ENCODE results near the gene CHPT1.
"Not testable (repeated sequence)": the region's sequence is repeated elsewhere in the genome, so short reads cannot be mapped to it uniquely, and the experiment has no call there.

Gene CHPT1

DNA sequence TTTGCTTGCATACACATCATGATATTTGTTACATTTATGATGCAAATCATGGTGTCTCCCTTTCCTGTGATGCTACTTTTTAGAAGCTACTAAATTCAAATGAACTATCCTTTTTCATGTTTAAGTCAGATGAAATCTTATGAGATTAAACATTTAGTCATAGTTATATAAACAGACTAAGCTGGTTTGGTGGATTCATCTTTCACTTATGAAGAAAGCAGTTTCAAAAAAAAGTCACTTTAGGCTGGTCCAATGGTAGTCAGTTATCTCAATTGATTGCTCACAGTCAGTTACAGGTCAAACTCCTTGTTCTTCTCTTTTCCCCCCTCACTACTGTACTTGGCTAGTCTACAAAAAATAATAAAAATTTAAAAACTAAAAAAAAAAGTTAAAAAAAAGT, 22.1 kb downstream of the CHPT1 start:
- in situ Hi-C loops (cut with HindIII; ENCODE audit: low sequenced_read_pairs), result no loop called here

GRCh38 chr12:101720118-101720517, 22.7 kb downstream of the CHPT1 start:
- in situ Hi-C loops (cut with HindIII; ENCODE audit: low sequenced_read_pairs), result no loop called here

- in situ Hi-C loops (cut with HindIII; ENCODE audit: low sequenced_read_pairs), result no loop called here
Measured at GRCh38 chr12:101722392-101722791, 25.0 kb downstream of the CHPT1 start.

GRCh38 chr12:101727098-101727497, 29.7 kb downstream of the CHPT1 start:
- in situ Hi-C loops (cut with HindIII; ENCODE audit: low sequenced_read_pairs), result no loop called here

DNA sequence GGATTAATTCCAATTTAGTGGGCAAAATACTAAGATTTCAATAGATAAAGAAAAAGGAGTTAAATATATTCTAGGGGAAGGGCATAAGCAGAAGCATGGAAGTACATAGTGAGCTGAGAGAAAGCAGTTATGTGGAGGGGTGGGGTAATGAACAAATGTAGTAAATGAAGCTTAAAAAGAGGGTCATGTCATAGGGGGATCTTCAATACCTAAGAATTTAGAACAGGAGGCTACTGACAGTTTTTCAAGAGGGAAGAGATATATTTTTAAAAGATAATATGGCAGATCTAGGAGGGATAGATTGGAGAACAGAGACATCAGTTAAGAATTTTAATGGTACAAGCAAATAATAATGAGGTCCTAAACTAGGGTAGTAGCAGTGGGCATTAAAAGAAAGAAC, 32.4 kb downstream of the CHPT1 start:
- in situ Hi-C loops (cut with HindIII; ENCODE audit: low sequenced_read_pairs), result no loop called here

GRCh38 chr12:101732318-101732717, 34.9 kb downstream of the CHPT1 start:
- in situ Hi-C loops (cut with HindIII; ENCODE audit: low sequenced_read_pairs), result no loop called here

DNA sequence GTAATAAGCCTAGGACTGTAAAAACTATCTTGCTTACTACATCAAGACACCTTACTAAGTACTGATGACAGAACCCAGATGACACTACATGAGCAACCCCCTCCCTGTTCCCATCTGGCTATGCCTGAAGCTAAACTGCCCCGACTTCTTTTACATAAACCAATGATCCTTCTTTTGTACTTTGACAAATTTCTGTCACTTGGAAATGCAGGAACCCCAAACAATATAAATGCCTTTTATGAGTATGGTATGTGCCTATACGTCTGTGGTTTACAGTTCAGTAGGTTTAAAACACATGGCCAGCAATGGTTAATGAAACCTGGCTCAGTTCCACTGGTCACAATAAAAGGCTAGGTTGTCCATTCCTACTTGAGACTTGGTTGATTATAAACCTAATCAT, 35.7 kb downstream of the CHPT1 start:
- in situ Hi-C loops (cut with HindIII; ENCODE audit: low sequenced_read_pairs), result no loop called here

DNA sequence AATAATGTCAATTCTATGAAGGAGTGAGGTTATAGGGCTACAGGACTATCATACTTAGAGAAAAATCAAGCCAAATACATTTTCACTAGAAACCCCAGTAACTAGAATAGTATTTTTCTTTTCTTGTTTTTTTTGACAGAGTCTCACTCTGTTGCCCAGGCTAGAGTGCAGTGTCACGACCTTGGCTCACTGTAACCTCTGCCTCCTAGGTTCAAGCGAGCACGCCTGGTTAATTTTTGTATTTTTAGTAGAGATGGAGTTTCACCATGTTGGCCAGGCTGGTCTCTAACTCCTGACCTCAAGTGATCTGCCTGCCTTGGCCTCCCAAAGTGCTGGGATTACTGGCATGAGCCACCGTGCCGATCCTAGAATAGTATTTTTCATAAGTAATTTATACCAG, 37.0 kb downstream of the CHPT1 start:
- in situ Hi-C loops (cut with HindIII; ENCODE audit: low sequenced_read_pairs), result not testable (repeated sequence)

GRCh38 chr12:101737476-101737875, 40.0 kb downstream of the CHPT1 start:
- in situ Hi-C loops (cut with HindIII; ENCODE audit: low sequenced_read_pairs), result no loop called here

- in situ Hi-C loops (cut with HindIII; ENCODE audit: low sequenced_read_pairs), result no loop called here
Measured at GRCh38 chr12:101738920-101739665, 41.7 kb downstream of the CHPT1 start, which contains the start of gene SYCP3. SYCP3 (minus strand) TSS chr12:101739462; CDS start chr12:101737935, 1,527 bp downstream.

- in situ Hi-C loops (cut with HindIII; ENCODE audit: low sequenced_read_pairs), result no loop called here
Measured at GRCh38 chr12:101740566-101740965, 43.1 kb downstream of the CHPT1 start.

DNA sequence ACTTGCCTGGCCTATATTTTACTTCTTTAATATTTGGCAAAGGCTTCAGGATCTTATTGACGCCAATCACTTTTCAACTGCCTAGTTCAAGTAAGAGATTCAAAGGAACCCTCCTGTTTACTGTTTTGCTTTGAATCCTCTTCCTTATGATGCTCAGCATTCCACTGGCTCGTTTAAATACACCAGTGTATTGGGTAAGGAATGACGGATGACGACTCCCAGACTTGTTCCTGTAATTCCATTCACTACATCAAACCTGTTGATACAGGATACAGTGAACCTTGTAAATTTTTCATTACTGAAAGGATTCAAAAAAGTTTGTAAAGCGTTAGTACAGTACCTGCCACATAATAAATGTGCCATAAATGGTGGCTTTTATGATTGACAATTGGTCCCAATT, 43.5 kb downstream of the CHPT1 start:
- in situ Hi-C loops (cut with HindIII; ENCODE audit: low sequenced_read_pairs), result no loop called here

DNA sequence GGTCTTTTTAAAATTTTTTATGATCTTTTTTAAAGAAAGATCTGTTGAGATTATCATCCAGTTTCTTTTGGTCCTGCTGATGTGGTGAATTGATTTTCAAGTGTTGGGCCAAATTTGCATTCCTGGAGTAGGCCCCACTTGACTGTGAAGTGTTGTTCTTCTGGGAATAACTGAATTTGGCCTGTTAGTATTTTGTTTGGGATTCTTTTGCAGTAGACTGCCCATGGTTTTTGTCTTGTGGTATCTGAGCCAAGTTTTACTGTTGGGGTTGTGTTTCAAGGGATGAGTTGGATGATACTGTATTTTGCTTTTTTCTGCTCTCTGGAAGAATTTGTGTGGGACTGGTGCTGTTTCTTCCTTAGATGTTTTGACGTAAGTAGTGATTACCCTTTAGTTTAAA, 45.8 kb downstream of the CHPT1 start:
- in situ Hi-C loops (cut with HindIII; ENCODE audit: low sequenced_read_pairs), result no loop called here

DNA sequence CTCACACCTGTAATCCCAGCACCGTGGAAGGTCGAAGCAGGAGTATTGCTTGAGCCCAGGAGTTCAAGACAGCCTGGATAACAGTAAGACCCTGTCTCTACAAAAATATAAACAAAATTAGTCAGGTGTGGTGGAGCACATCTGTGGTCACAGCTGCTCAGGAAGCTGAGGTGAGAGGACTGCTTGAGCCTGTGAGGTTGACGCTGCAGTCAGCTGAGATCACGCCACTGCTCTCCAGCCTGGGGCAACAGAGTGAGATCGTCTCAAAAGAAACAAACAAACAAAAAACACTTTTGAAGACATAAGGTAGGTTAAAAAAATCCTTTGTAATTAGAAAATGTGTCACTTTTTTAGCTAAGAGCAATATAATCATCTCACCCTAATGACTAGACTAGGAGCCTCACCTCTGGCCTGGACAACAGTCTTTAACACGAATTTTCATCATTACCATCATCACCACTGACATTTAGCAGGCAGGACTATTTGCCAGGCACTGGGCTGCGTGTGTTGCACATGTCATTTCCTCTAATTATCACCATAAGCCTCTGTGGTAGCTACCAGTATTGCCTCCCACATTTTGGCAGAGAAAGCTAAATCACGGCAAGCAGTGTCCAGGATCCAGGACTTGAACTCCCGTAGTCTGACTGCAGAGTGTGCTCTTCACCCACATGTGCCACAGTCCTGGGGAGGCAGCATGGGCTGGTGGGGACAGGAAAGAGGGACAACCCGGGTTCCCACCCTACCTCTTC, 46.5 kb downstream of the CHPT1 start:
- in situ Hi-C loops (cut with HindIII; ENCODE audit: low sequenced_read_pairs), result no loop called here

DNA sequence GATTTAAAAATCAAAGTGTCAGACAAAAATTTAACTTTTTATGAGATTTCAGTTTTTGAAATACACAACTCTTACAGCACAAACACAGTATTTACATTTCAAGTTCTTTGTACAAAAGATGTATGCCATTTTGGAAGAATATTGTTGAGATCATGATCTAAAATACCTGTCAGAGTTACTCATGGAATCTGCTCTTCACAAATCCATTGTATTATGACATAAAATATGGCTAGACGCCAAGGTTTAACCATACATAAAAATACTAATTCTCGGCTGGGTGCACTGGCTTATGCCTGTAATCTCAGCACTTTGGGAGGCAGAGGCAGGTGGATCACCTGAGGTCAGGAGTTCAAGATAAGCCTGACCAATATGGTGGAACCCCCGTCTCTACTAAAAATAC, 48.0 kb downstream of the CHPT1 start:
- in situ Hi-C loops (cut with HindIII; ENCODE audit: low sequenced_read_pairs), result no loop called here

DNA sequence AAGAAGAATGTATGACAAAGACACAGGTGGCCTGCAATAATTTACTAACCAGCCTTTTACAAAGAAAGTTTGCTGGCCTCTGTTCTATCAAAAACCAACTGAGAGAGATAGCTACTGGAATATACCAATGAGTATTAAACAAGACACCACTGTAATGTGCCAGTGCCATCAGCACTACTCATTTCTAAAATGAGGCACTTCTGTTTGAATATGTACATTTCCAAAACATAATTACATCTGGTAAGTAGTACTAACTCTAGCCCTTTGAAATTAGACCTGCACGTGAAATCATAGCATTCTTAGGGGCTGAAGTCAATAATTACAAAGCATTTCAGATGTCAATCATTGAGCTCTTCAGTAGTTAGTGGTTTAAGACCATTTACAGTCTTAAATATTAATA, 48.8 kb downstream of the CHPT1 start:
- in situ Hi-C loops (cut with HindIII; ENCODE audit: low sequenced_read_pairs), result no loop called here

- in situ Hi-C loops (cut with HindIII; ENCODE audit: low sequenced_read_pairs), result no loop called here
Measured at GRCh38 chr12:101746661-101747060, 49.2 kb downstream of the CHPT1 start.

- in situ Hi-C loops (cut with HindIII; ENCODE audit: low sequenced_read_pairs), result no loop called here
Measured at GRCh38 chr12:101747697-101748096, 50.3 kb downstream of the CHPT1 start.

DNA sequence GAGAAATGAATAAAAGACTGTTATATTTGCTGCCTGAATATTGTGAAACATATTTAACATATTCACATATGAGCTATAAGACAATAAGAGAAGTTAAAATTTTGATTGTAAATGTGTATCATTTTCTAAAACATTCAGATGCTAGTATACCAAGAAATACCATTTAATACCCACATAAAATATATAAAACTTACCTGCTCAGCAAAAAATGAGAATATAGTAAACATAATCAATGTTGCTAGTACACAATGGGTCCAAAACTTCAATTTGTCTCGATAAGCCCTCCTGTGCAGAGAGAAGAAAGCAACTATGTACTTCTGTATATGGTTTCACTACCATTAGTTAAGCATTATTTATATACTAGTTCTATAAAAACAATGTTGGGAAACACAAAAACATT, 51.5 kb downstream of the CHPT1 start:
- in situ Hi-C loops (cut with HindIII; ENCODE audit: low sequenced_read_pairs), result no loop called here

DNA sequence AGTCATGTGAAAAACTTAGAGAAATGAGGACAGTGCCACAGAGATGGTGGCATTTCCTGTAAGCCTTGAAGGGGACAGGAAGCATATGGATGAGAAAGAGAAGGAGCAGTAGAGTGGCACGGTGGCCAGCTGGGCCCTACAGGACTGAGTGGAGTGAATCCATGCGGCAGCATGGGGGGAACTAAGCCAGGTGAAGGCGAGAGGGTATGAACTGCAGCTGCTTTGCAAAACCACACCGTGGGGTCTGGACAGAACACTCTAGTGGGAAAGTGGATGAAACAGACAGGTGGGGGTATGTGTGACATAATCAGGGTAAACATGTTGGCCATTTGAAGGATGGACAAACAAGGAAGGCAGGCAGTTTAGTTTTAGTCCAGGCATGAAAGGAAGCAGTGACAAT, 52.2 kb downstream of the CHPT1 start:
- in situ Hi-C loops (cut with HindIII; ENCODE audit: low sequenced_read_pairs), result no loop called here

DNA sequence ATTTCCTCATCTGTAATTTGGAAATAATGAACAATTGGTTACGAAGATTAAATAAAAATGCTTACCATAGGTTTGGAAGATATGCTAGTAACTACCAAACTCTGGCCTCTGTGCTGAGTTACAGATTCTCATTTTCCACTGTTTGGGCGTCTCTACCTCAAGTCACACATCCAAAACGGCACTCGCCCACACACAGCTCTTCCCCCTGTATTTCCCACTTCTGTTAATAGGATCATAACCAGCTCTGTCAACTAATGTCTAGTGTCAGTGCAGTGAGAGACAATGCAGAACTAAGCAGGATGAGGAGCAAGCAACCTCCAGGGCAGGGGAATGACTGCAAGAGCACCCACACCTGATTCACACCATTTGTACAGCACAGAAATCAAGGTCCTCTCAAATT, 52.7 kb downstream of the CHPT1 start:
- in situ Hi-C loops (cut with HindIII; ENCODE audit: low sequenced_read_pairs), result no loop called here

- in situ Hi-C loops (cut with HindIII; ENCODE audit: low sequenced_read_pairs), result no loop called here
Measured at GRCh38 chr12:101759396-101760047, 62.1 kb downstream of the CHPT1 start.

Data from DLD1 (cell line).